Immature natural killer cell (primary cell): Measurements from ENCODE around the gene TRIM46. TPM values are rescaled to one million over a fixed set of nuclear protein-coding genes. Genes with fewer than 3 reads are reported as not detected.
A peak's percentile ranks its signal among the peaks of the same experiment; 100 is the strongest.

Source experiments
- DNase-seq, 3 donors: peaks; one replicate each; pipeline ENCODE4 v3.0.0; 2022; ENCODE audit warnings: mixed read lengths in 1 of 3
- H3K27ac Mint-ChIP-seq, 6 donors: one replicate each; pipeline ENCODE4 v1.8.0; 2020; ENCODE audit warnings: mixed read lengths in 6 of 6, mild to moderate bottlenecking in 5 of 6, inconsistent platforms in 4 of 6, moderate library complexity in 3 of 6
- H3K27me3 Mint-ChIP-seq, 3 donors: one replicate each; pipeline ENCODE4 v1.8.0; 2020 to 2021; ENCODE audit warnings: low read depth in 3 of 3, mild to moderate bottlenecking in 3 of 3, mixed read lengths in 3 of 3, moderate library complexity in 3 of 3, inconsistent platforms in 1 of 3
- H3K36me3 Mint-ChIP-seq, 3 donors: one replicate each; pipeline ENCODE4 v1.8.0; 2020; ENCODE audit warnings: mixed read lengths in 3 of 3, inconsistent platforms in 2 of 3, mild to moderate bottlenecking in 2 of 3
- H3K4me1 Mint-ChIP-seq, 2 donors: one replicate each; pipeline ENCODE4 v1.8.0; 2020; ENCODE audit warnings: inconsistent platforms in 2 of 2, mild to moderate bottlenecking in 2 of 2, mixed read lengths in 2 of 2, moderate library complexity in 1 of 2
- H3K4me3 Mint-ChIP-seq, 5 donors: one replicate each; pipeline ENCODE4 v1.8.0; 2020; ENCODE audit warnings: mild to moderate bottlenecking in 5 of 5, mixed read lengths in 5 of 5, inconsistent platforms in 3 of 5, moderate library complexity in 3 of 5
- H3K9me3 Mint-ChIP-seq, 6 donors: one replicate each; pipeline ENCODE4 v1.8.0; 2020; ENCODE audit warnings: mild to moderate bottlenecking in 6 of 6, mixed read lengths in 6 of 6, inconsistent platforms in 4 of 6, moderate library complexity in 3 of 6
- polyA plus RNA-seq, 3 donors: library from polyadenylated mRNA; unstranded; fragments of 300-500 nt; fragmentation: Illumina TruSeq; gene quantifications; one replicate each; pipeline ENCODE4 v1.2.3, GENCODE V29; 2021

The TRIM46 gene
- polyA plus RNA-seq, 3 donors from 2014 or later: 0.43 TPM; not detected in 2

- peaks cover 8 to 9% (median 9%) of the 10 kb centered on the region in 3 donors for H3K36me3 Mint-ChIP-seq
- H3K9me3 Mint-ChIP-seq: no peaks in the 10 kb centered on the region
- peaks cover 52 to 62% of the 10 kb centered on the region in 2 donors for H3K4me1 Mint-ChIP-seq
- H3K4me3 Mint-ChIP-seq: peak overlapping the region; percentile 96 to 100 (median 99)
- peaks cover 5 to 24% (median 22%) of the 10 kb centered on the region in 3 donors for H3K27me3 Mint-ChIP-seq
- H3K27ac Mint-ChIP-seq: peak overlapping the region; percentile 97 to 99 (median 98)
- DNase-seq: no peak
These were observed 1.6 kb upstream of the TRIM46 start for GRCh38 chr1:155171836-155172731.

- Mint-ChIP-seq H3K27me3 (peaks cover 5 to 20% (median 17%) of the 10 kb centered on the region in 3 donors), H3K9me3 (no peaks in the 10 kb centered on the region), H3K4me3 (peak within 1 kb of the TSS; percentile 96 to 100 (median 99)), H3K27ac (peak within 1 kb of the TSS; percentile 97 to 99 (median 98)), H3K36me3 (peaks cover 8 to 9% (median 9%) of the 10 kb centered on the region in 3 donors), H3K4me1 (peaks cover 44 to 54% of the 10 kb centered on the region in 2 donors)
- DNase-seq: peak; percentile 93 to 94 (median 93)
These were observed 744 bp upstream of the TRIM46 start, which contains the start of gene KRTCAP2 for GRCh38 chr1:155172732-155173477. KRTCAP2 (minus strand) TSS chr1:155173304; CDS start chr1:155173224, 80 bp downstream.

- Mint-ChIP-seq H3K4me3 (peak overlapping the region; percentile 96 to 100 (median 99)), H3K9me3 (no peaks in the 10 kb centered on the region), H3K4me1 (peaks cover 43 to 46% of the 10 kb centered on the region in 2 donors), H3K36me3 (peaks cover under 1 to 2% (median under 1%) of the 10 kb centered on the region in 3 donors), H3K27ac (peak overlapping the region in 5 of 6 donors; percentile 48 to 97 (median 64)), H3K27me3 (peaks cover 5 to 18% (median 17%) of the 10 kb centered on the region in 3 donors)
- peak in 2 of 3 donors; percentile 23 to 29 for DNase-seq
These were observed 953 bp downstream of the TRIM46 start for GRCh38 chr1:155174324-155175280.

GRCh38 chr1:155175281-155175926, 1.8 kb downstream of the TRIM46 start:
- Mint-ChIP-seq H3K4me1 (peaks cover 41 to 45% of the 10 kb centered on the region in 2 donors), H3K27ac (peak overlapping the region in 1 of 6 donors; percentile 5), H3K36me3 (no peaks in the 10 kb centered on the region), H3K9me3 (no peaks in the 10 kb centered on the region), H3K4me3 (peak overlapping the region in 3 of 5 donors; percentile 46 to 65 (median 55)), H3K27me3 (peaks cover 5 to 17% (median 16%) of the 10 kb centered on the region in 3 donors)
- DNase-seq: no peak

GRCh38 chr1:155175927-155176371, 2.3 kb downstream of the TRIM46 start:
- DNase-seq: no peak
- Mint-ChIP-seq H3K4me1 (peaks cover 40 to 45% of the 10 kb centered on the region in 2 donors), H3K36me3 (no peaks in the 10 kb centered on the region), H3K27ac (no peak overlapping the region), H3K27me3 (peaks cover 5 to 17% (median 16%) of the 10 kb centered on the region in 3 donors), H3K4me3 (no peak overlapping the region), H3K9me3 (no peaks in the 10 kb centered on the region)

- H3K4me1 Mint-ChIP-seq: peaks cover 39 to 40% of the 10 kb centered on the region in 2 donors
- peak; percentile 71 to 78 (median 72) for DNase-seq
- H3K9me3 Mint-ChIP-seq: no peaks in the 10 kb centered on the region
- H3K36me3 Mint-ChIP-seq: no peaks in the 10 kb centered on the region
- H3K4me3 Mint-ChIP-seq: peak overlapping the region in 2 of 5 donors; percentile 3 to 17
- H3K27ac Mint-ChIP-seq: peak overlapping the region in 2 of 6 donors; percentile 25 to 37
- H3K27me3 Mint-ChIP-seq: peaks cover 5 to 17% (median 16%) of the 10 kb centered on the region in 3 donors
These were observed 3.0 kb downstream of the TRIM46 start for GRCh38 chr1:155176544-155177071.

- Mint-ChIP-seq H3K9me3 (no peaks in the 10 kb centered on the region), H3K4me1 (peaks cover 32 to 33% of the 10 kb centered on the region in 2 donors), H3K36me3 (no peaks in the 10 kb centered on the region), H3K4me3 (no peak overlapping the region), H3K27me3 (peaks cover 5 to 17% (median 14%) of the 10 kb centered on the region in 3 donors), H3K27ac (no peak overlapping the region)
- DNase-seq: no peak
These were observed 3.7 kb downstream of the TRIM46 start for GRCh38 chr1:155177192-155177917.

GRCh38 chr1:155177918-155178281, 4.3 kb downstream of the TRIM46 start:
- peaks cover 28 to 29% of the 10 kb centered on the region in 2 donors for H3K4me1 Mint-ChIP-seq
- no peak overlapping the region for H3K27ac Mint-ChIP-seq
- H3K9me3 Mint-ChIP-seq: no peaks in the 10 kb centered on the region
- no peak for DNase-seq
- H3K36me3 Mint-ChIP-seq: no peaks in the 10 kb centered on the region
- H3K27me3 Mint-ChIP-seq: peaks cover 5 to 12% (median 10%) of the 10 kb centered on the region in 3 donors
- H3K4me3 Mint-ChIP-seq: no peak overlapping the region

GRCh38 chr1:155178441-155179111, 4.9 kb downstream of the TRIM46 start:
- H3K4me1 Mint-ChIP-seq: peaks cover 21 to 22% of the 10 kb centered on the region in 2 donors
- H3K36me3 Mint-ChIP-seq: no peaks in the 10 kb centered on the region
- DNase-seq: no peak
- H3K9me3 Mint-ChIP-seq: no peaks in the 10 kb centered on the region
- no peak overlapping the region for H3K27ac Mint-ChIP-seq
- peaks cover 0 to 7% (median 4%) of the 10 kb centered on the region in 3 donors for H3K27me3 Mint-ChIP-seq
- no peak overlapping the region for H3K4me3 Mint-ChIP-seq

- no peaks in the 10 kb centered on the region for H3K9me3 Mint-ChIP-seq
- DNase-seq: no peak
- H3K27ac Mint-ChIP-seq: no peak overlapping the region
- no peaks in the 10 kb centered on the region for H3K36me3 Mint-ChIP-seq
- no peak overlapping the region for H3K4me3 Mint-ChIP-seq
- H3K4me1 Mint-ChIP-seq: peaks cover 15 to 16% of the 10 kb centered on the region in 2 donors
- peaks cover 0 to 5% (median 0%) of the 10 kb centered on the region in 3 donors for H3K27me3 Mint-ChIP-seq
These were observed 5.7 kb downstream of the TRIM46 start for GRCh38 chr1:155179112-155180031.
